Vagina (tissue), 2 donors: ENCODE results near the gene DNAH6. TPM values are rescaled to one million over a fixed set of nuclear protein-coding genes. Genes with fewer than 3 reads are reported as not detected.

Experiments used
- DNase-seq, 2 donors: peaks; one replicate each; pipeline ENCODE4 v3.0.0-alpha.2; 2017; ENCODE audit errors: extremely low spot score in 2 of 2
- H3K27ac ChIP-seq: fragments of 200-600 bp; sonication (generic); one replicate; pipeline ENCODE4 v1.5.1; 2019
- H3K27me3 ChIP-seq: fragments of 200-600 bp; sonication (generic); one replicate; pipeline ENCODE4 v1.5.1; 2019
- H3K36me3 ChIP-seq, 2 donors: fragments of 200-600 bp; sonication (generic); one replicate each; pipeline ENCODE4 v1.5.1; 2017 to 2019
- H3K4me1 ChIP-seq: fragments of 200-600 bp; sonication (generic); one replicate; pipeline ENCODE4 v1.5.1; 2019
- H3K4me3 ChIP-seq, 2 donors: fragments of 200-600 bp; sonication (generic); 1 replicate in 1 of 2; 2 replicates in 1 of 2; pipeline ENCODE4 v1.5.1; 2016 to 2019
- H3K9me3 ChIP-seq: fragments of 200-600 bp; sonication (generic); one replicate; pipeline ENCODE4 v1.5.1; 2019
- CTCF ChIP-seq, 3 experiments: fragments of 450-650 bp in 2 of 3; fragments of 200-600 bp in 1 of 3; sonication (generic) in 1 of 3; IDR thresholded peaks; one replicate each; pipeline ENCODE4 v1.5.1; 2017 to 2019; ENCODE audit warnings: antibody characterized with exemption in 3 of 3, mild to moderate bottlenecking in 2 of 3, moderate library complexity in 2 of 3
- POLR2A ChIP-seq, 2 donors: fragments of 450-650 bp; IDR thresholded peaks; one replicate each; pipeline ENCODE4 v1.6.1; 2017; ENCODE audit warnings: antibody characterized with exemption in 2 of 2, mild to moderate bottlenecking in 2 of 2, moderate library complexity in 2 of 2
- POLR2AphosphoS5 ChIP-seq, 2 donors: sonication (generic); formaldehyde crosslinking; IDR thresholded peaks; one replicate each; pipeline ENCODE4 v1.9.0; 2017; ENCODE audit warnings: antibody characterized with exemption in 2 of 2, mild to moderate bottlenecking in 2 of 2, low read depth in 1 of 2; ENCODE audit not compliant: insufficient read depth in 1 of 2
- intact Hi-C: fragments of 100-400 bp; cut with DNase I; formaldehyde crosslinking; loops from one replicate; pipeline ENCODE4 v1.15.1; 2023
- total RNA-seq: library from RNA; depleted of rRNA; stranded (reverse); fragments of >200 nt; gene quantifications from one replicate; pipeline ENCODE4 v1.2.3, GENCODE V29; 2016

DNAH6 gene
- total RNA-seq, 1 donor from 2014 or later, result 0.49 TPM

GRCh38 chr2:84493514-84493913 is 22.8 kb upstream of the DNAH6 start:
- H3K4me3 ChIP-seq, result no peak overlapping the region
- intact Hi-C loops, result no loop called here
- H3K36me3 ChIP-seq, result no peaks in the 10 kb centered on the region
- no peaks in the 10 kb centered on the region for H3K4me1 ChIP-seq
- no peaks in the 10 kb centered on the region for H3K9me3 ChIP-seq
- no peak overlapping the region for H3K27ac ChIP-seq
- TF ChIP-seq POLR2AphosphoS5 (IDR thresholded peaks at IDR 0.05; ENCODE audit: insufficient read depth in 1 of 2, low read depth in 1 of 2), result no peak
- no peak for TF ChIP-seq POLR2A (IDR thresholded peaks at IDR 0.05)
- TF ChIP-seq CTCF (IDR thresholded peaks at IDR 0.05), result no peak
- no peaks in the 10 kb centered on the region for H3K27me3 ChIP-seq
- no peak for DNase-seq

GRCh38 chr2:84494070-84494469 is 22.2 kb upstream of the DNAH6 start:
- Histone ChIP-seq H3K9me3 (no peaks in the 10 kb centered on the region), H3K36me3 (no peaks in the 10 kb centered on the region), H3K27ac (no peak overlapping the region), H3K4me1 (no peaks in the 10 kb centered on the region), H3K4me3 (no peak overlapping the region), H3K27me3 (no peaks in the 10 kb centered on the region)
- intact Hi-C loops, result no loop called here
- no peak for DNase-seq
- TF ChIP-seq POLR2A (IDR thresholded peaks at IDR 0.05), result no peak
- no peak for TF ChIP-seq POLR2AphosphoS5 (IDR thresholded peaks at IDR 0.05; ENCODE audit: insufficient read depth in 1 of 2, low read depth in 1 of 2)
- TF ChIP-seq CTCF (IDR thresholded peaks at IDR 0.05), result no peak

GRCh38 chr2:84495539-84496146 is 20.7 kb upstream of the DNAH6 start:
- intact Hi-C loops, result loop anchor here (5.0 kb wide), 1 partner anchor 387 kb away; the partner anchor contains the start of gene TRABD2A
- H3K4me1 ChIP-seq, result no peaks in the 10 kb centered on the region
- H3K4me3 ChIP-seq, result no peak overlapping the region
- H3K27ac ChIP-seq, result no peak overlapping the region
- peak in 2 of 3 experiments; percentile 17 to 58 for TF ChIP-seq CTCF (IDR thresholded peaks at IDR 0.05)
- TF ChIP-seq POLR2AphosphoS5 (IDR thresholded peaks at IDR 0.05; ENCODE audit: insufficient read depth in 1 of 2, low read depth in 1 of 2), result no peak
- no peaks in the 10 kb centered on the region for H3K27me3 ChIP-seq
- no peaks in the 10 kb centered on the region for H3K9me3 ChIP-seq
- H3K36me3 ChIP-seq, result no peaks in the 10 kb centered on the region
- no peak for DNase-seq

GRCh38 chr2:84496386-84496785 is 19.9 kb upstream of the DNAH6 start:
- Histone ChIP-seq H3K4me1 (no peaks in the 10 kb centered on the region), H3K27ac (no peak overlapping the region), H3K27me3 (no peaks in the 10 kb centered on the region), H3K4me3 (no peak overlapping the region), H3K36me3 (no peaks in the 10 kb centered on the region), H3K9me3 (no peaks in the 10 kb centered on the region)
- no peak for DNase-seq
- no peak for TF ChIP-seq POLR2A (IDR thresholded peaks at IDR 0.05)
- TF ChIP-seq POLR2AphosphoS5 (IDR thresholded peaks at IDR 0.05; ENCODE audit: insufficient read depth in 1 of 2, low read depth in 1 of 2), result no peak
- TF ChIP-seq CTCF (IDR thresholded peaks at IDR 0.05), result no peak
- intact Hi-C loops, result loop anchor here (5.0 kb wide), 1 partner anchor 386 kb away; the partner anchor contains the start of gene TRABD2A

GRCh38 chr2:84497285-84497684 is 19.0 kb upstream of the DNAH6 start:
- Histone ChIP-seq H3K4me3 (no peak overlapping the region), H3K27ac (no peak overlapping the region), H3K9me3 (no peaks in the 10 kb centered on the region), H3K4me1 (no peaks in the 10 kb centered on the region), H3K36me3 (no peaks in the 10 kb centered on the region), H3K27me3 (no peaks in the 10 kb centered on the region)
- no peak for TF ChIP-seq CTCF (IDR thresholded peaks at IDR 0.05)
- no peak for TF ChIP-seq POLR2AphosphoS5 (IDR thresholded peaks at IDR 0.05; ENCODE audit: insufficient read depth in 1 of 2, low read depth in 1 of 2)
- TF ChIP-seq POLR2A (IDR thresholded peaks at IDR 0.05), result no peak
- DNase-seq, result no peak
- intact Hi-C loops, result loop anchor here (5.0 kb wide), 1 partner anchor 385 kb away; the partner anchor contains the start of gene TRABD2A
